GM12878 (cell line): ENCODE measurements around the gene TRIM42. TPM values are rescaled to one million over a fixed set of nuclear protein-coding genes. Genes with fewer than 3 reads are reported as not detected.

Experiments used
- ATAC-seq: fragments of 200-7000 bp; cut with Tn5 transposase; 3 replicates; pipeline ENCODE4 v1.9.1; 2020; ENCODE audit warnings: mild to moderate bottlenecking, moderate library complexity
- BruUV-seq: library from RNA; stranded (reverse); fragments of 400-500 nt; replicated peaks from 2 replicates; lab custom pipeline; 2021; lab: Mats Ljungman, UMichigan
- CTCF ChIA-PET: fragments of 300-600 bp; sonication (Branson Sonifier 250); formaldehyde crosslinking; extraction: SDS; loops from one replicate; lab custom pipeline; 2021; ENCODE audit warnings: inconsistent platforms; lab: Yijun Ruan, JAX
- POLR2A ChIA-PET: fragments of 350-600 bp; formaldehyde crosslinking; extraction: SDS; loops from one replicate; lab custom pipeline; 2021; ENCODE audit warnings: inconsistent platforms; lab: Charles Lee
- RAD21 ChIA-PET: fragments of 300-600 bp; sonication (Branson Sonifier 250); formaldehyde crosslinking; loops from one replicate; lab custom pipeline; 2023; ENCODE audit warnings: antibody characterized with exemption; ENCODE audit not compliant: unreplicated experiment; lab: Charles Lee
- SMC1A ChIA-PET: fragments of 300-600 bp; sonication (Branson Sonifier 250); formaldehyde crosslinking; loops from one replicate; lab custom pipeline; 2023; ENCODE audit not compliant: unreplicated experiment, uncharacterized antibody; lab: Charles Lee
- DNase-seq: peaks from one replicate; pipeline ENCODE4 v3.0.0-alpha.2; 2011; ENCODE audit warnings: low read depth, low spot score
- FAIRE-seq: peaks from 3 replicates; lab custom pipeline; 2011; peaks lifted over from hg19 to GRCh38; lab: Jason Lieb, UNC
- H2AFZ ChIP-seq: 2 replicates; pipeline ENCODE4 v1.6.0; 2011; ENCODE audit warnings: low read depth, low read length, control low read depth; ENCODE audit not compliant: control insufficient read depth
- H3K27ac ChIP-seq: 2 replicates; pipeline ENCODE4 v1.5.1; 2011; ENCODE audit warnings: control low read depth; ENCODE audit not compliant: control insufficient read depth, insufficient read depth
- H3K27me3 ChIP-seq, 2 experiments: replicated peaks in 1 of 2; 2 replicates each; pipeline versions ENCODE4 v1.6.0 to v1.6.1; 2011; ENCODE audit warnings: low read length in 1 of 2; ENCODE audit not compliant: control insufficient read depth in 2 of 2, insufficient read depth in 2 of 2
- H3K36me3 ChIP-seq, 2 experiments: 2 replicates each; pipeline ENCODE4 v1.5.1; 2011; ENCODE audit warnings: low read length in 1 of 2; ENCODE audit not compliant: control insufficient read depth in 2 of 2, insufficient read depth in 2 of 2
- H3K4me1 ChIP-seq: 2 replicates; pipeline ENCODE4 v1.6.1; 2011; ENCODE audit warnings: mild to moderate bottlenecking, low read length, moderate library complexity, mixed read lengths; ENCODE audit not compliant: control insufficient read depth, insufficient read depth
- H3K4me2 ChIP-seq: 2 replicates; pipeline ENCODE4 v1.6.0; 2011; ENCODE audit warnings: control low read depth; ENCODE audit not compliant: control insufficient read depth, insufficient read depth
- H3K4me3 ChIP-seq: fragments of 200-600 bp; sonication (generic); 2 replicates; pipeline ENCODE4 v1.5.1; 2016
- H3K79me2 ChIP-seq: 2 replicates; pipeline ENCODE4 v1.6.0; 2011; ENCODE audit warnings: low read length; ENCODE audit not compliant: control insufficient read depth, insufficient read depth
- H3K9ac ChIP-seq: 2 replicates; pipeline ENCODE4 v1.8.0; 2011; ENCODE audit warnings: low read length, control low read depth, mixed read lengths; ENCODE audit not compliant: control insufficient read depth, insufficient read depth
- H3K9me3 ChIP-seq: replicated peaks from 3 replicates; pipeline ENCODE4 v1.5.1; 2011; ENCODE audit warnings: mild to moderate bottlenecking, low read length; ENCODE audit not compliant: control insufficient read depth, insufficient read depth
- H4K20me1 ChIP-seq: 2 replicates; pipeline ENCODE4 v1.6.0; 2011; ENCODE audit not compliant: control insufficient read depth, insufficient read depth
- CBX5 ChIP-seq: sonication (generic); IDR thresholded peaks from 2 replicates; pipeline ENCODE4 v1.6.1; 2016; ENCODE audit warnings: low read depth, moderate library complexity, mild to moderate bottlenecking, inconsistent platforms
- HDGF ChIP-seq: fragments of 450-650 bp; IDR thresholded peaks from 2 replicates; pipeline ENCODE4 v1.6.1; 2016; ENCODE audit warnings: antibody characterized with exemption
- RAD21 ChIP-seq: IDR thresholded peaks from 2 replicates; pipeline ENCODE4 v1.6.1; 2011; ENCODE audit warnings: mild to moderate bottlenecking, low read depth, low read length, moderate library complexity; ENCODE audit not compliant: insufficient read depth
- ZSCAN29 ChIP-seq: fragments of 450-650 bp; IDR thresholded peaks from 2 replicates; pipeline ENCODE4 v1.6.1; 2017; ENCODE audit warnings: mild to moderate bottlenecking, moderate library complexity
- WGBS: methylation state at CpG from one replicate; pipeline ENCODE4 v1.1.6; 2016; ENCODE audit warnings: low lambda C conversion rate; ENCODE audit not compliant: insufficient replicate concordance, insufficient coverage; ENCODE audit errors: missing lambda C conversion rate; 5-methylcytosine and 5-hydroxymethylcytosine counted together
- in situ Hi-C: fragments of 300-500 bp; cut with MboI; formaldehyde crosslinking; loops from 9 replicates; pipeline ENCODE4 v1.14.3; 2018; ENCODE audit warnings: mixed read lengths
- intact Hi-C: fragments of 100-400 bp; cut with micrococcal nuclease; formaldehyde crosslinking; loops from one replicate; pipeline ENCODE4 v1.14.2; 2022; ENCODE audit not compliant: unreplicated experiment
- polyA plus RNA-seq, 11 experiments: library from polyadenylated mRNA; depleted of rRNA in 4 of 11; unstranded in 6 of 11; stranded (reverse) in 5 of 11; fragments of >200 nt; fragmentation: Nextera tagmentation in 4 of 11; fragmentation: Illumina TruSeq in 1 of 11; extraction: Ambion mirVana in 4 of 11; extraction: Trizol in 1 of 11; gene quantifications; 1 replicate in 1 of 11; 2 replicates in 10 of 11; pipeline versions ENCODE4 v1.2.1 to v1.2.3, GENCODE V29; 2011 to 2016; ENCODE audit warnings: inconsistent platforms in 2 of 11, missing spikeins in 2 of 11, low read depth in 1 of 11
- total RNA-seq, 4 experiments: library from RNA; depleted of rRNA in 3 of 4; stranded (reverse); fragments of >200 nt in 3 of 4; fragmentation: Illumina TruSeq in 1 of 4; extraction: Trizol in 1 of 4; gene quantifications; 2 replicates each; pipeline versions ENCODE4 v1.2.1 to v1.2.3, GENCODE V29; 2013 to 2021
- TF ChIP-seq, protein P1 (sequence below): IDR thresholded peaks from 2 replicates; pipeline ENCODE4 v1.6.1; 2012; ENCODE audit warnings: low read length, inconsistent platforms
- TF ChIP-seq, protein P2 (sequence below): IDR thresholded peaks from 2 replicates; pipeline ENCODE4 v1.6.1; 2012; ENCODE audit warnings: improper control_type of control experiment, low read depth, low read length; ENCODE audit not compliant: insufficient replicate concordance

TRIM42 gene
- total and polyA plus RNA-seq, 10 of the 15 experiments (the other 5 are each of a cell fraction or from before 2014, with no cell fraction given): 0.03 TPM; not detected in 9

DNA sequence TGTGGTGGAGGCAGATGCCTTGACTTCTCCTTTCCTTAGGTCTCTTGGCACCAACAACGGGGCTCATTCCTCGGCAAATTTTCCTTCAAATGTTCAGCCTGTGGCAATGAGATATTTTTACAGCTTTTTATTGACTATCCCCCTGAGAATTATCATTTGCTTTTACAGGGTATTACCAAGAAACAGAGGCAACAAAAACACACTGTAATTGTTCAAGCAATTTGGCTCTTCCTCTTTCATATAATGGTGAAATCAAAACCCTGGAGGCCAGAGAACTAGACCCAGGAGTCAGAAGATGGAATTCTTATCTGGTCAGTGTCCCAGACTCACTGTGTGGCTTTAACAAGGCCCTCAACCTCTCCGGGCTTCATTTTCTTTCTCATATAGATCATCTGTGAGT lies 40.1 kb downstream of the TRIM42 start:
- Histone ChIP-seq H2AFZ (no peak overlapping the region), H3K27me3 (no peaks in the 10 kb centered on the region), H4K20me1 (no peaks in the 10 kb centered on the region), H3K9ac (no peak overlapping the region), H3K9me3 (no peaks in the 10 kb centered on the region; the same call in 2 of the 3 replicates), H3K4me2 (no peak overlapping the region), H3K4me1 (0 out of 2 replicates have a peak, but pooled peaks cover 4% of the 10 kb centered on the region), H3K79me2 (no peaks in the 10 kb centered on the region), H3K36me3 (no peaks in the 10 kb centered on the region), H3K4me3 (no peak overlapping the region), H3K27ac (no peak overlapping the region)
- ChIA-PET RAD21 (no interaction called here), SMC1A (interaction anchor here (1.0 kb wide), 1 partner anchor 8 kb away, joined by 3 read pairs; no protein-coding TSS in a partner anchor), POLR2A (no interaction called here), CTCF (no interaction called here)
- in situ Hi-C loops: no loop called here
- intact Hi-C loops: no loop called here
- DNase-seq: no peak
- no TSS peak for BruUV-seq
- no peak for FAIRE-seq
- TF ChIP-seq, protein P1, sequence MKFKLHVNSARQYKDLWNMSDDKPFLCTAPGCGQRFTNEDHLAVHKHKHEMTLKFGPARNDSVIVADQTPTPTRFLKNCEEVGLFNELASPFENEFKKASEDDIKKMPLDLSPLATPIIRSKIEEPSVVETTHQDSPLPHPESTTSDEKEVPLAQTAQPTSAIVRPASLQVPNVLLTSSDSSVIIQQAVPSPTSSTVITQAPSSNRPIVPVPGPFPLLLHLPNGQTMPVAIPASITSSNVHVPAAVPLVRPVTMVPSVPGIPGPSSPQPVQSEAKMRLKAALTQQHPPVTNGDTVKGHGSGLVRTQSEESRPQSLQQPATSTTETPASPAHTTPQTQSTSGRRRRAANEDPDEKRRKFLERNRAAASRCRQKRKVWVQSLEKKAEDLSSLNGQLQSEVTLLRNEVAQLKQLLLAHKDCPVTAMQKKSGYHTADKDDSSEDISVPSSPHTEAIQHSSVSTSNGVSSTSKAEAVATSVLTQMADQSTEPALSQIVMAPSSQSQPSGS: no peak
- TF ChIP-seq HDGF: no peak
- WGBS: 29% methylated on average over 3 of the region's 3 CpGs
- ATAC-seq: no peak

DNA sequence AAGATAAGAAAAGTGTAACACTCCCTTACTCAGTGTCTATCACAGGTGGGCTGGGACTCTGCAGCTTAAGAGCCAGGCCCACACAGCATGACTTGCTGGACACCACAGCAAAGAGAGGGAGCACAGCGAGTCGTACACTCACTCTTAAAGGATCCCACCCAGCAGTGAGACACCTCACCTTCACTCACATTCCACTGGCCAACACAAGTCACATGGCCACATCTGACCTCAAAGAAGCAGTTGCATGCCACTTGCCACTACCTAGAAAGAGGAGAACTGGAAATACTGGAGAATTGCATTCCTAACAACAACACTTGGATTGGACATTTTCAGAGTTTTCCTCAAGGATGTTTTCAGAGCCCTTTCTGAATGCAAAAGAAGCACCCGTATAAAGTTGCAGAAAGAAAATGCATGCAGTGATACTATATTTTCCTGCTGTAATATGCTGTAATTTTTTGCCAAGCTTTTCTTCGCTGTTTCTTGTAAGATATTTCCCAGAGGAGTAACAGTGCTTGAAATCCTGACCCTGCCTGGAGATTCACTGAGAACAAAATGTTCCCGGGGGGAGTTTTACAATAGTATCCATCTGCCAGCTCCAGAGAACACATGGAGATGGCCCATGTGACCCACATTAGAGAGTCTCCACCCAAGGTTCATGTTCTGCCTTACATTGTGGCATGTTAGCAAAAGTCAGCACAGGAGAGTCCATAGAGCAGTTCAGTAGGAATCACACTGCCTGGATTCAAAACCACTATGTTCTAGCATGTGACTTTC lies 42.2 kb downstream of the TRIM42 start:
- ATAC-seq (no peak), DNase-seq (no peak), FAIRE-seq (no peak)
- ChIA-PET CTCF (interaction anchor here (1.1 kb wide), 1 partner anchor 15 kb away, joined by 3 read pairs; no protein-coding TSS in a partner anchor), RAD21 (no interaction called here), POLR2A (no interaction called here), SMC1A (interaction anchor here (1.3 kb wide), 1 partner anchor 8 kb away, joined by 6 read pairs; no protein-coding TSS in a partner anchor)
- Histone ChIP-seq H3K79me2 (no peaks in the 10 kb centered on the region), H3K36me3 (no peaks in the 10 kb centered on the region), H3K4me2 (no peak overlapping the region), H3K27ac (no peak overlapping the region), H3K27me3 (no peaks in the 10 kb centered on the region), H2AFZ (no peak overlapping the region), H3K4me1 (peaks cover 7% of the 10 kb centered on the region; the same call in 1 of the 2 replicates), H3K4me3 (no peak overlapping the region), H3K9me3 (no peaks in the 10 kb centered on the region; the same call in 2 of the 3 replicates), H3K9ac (no peak overlapping the region), H4K20me1 (no peaks in the 10 kb centered on the region)
- intact Hi-C loops (no loop called here), in situ Hi-C loops (no loop called here)
- BruUV-seq: no TSS peak
- 29% methylated on average over 5 of the region's 5 CpGs for WGBS
- TF ChIP-seq, protein P2, sequence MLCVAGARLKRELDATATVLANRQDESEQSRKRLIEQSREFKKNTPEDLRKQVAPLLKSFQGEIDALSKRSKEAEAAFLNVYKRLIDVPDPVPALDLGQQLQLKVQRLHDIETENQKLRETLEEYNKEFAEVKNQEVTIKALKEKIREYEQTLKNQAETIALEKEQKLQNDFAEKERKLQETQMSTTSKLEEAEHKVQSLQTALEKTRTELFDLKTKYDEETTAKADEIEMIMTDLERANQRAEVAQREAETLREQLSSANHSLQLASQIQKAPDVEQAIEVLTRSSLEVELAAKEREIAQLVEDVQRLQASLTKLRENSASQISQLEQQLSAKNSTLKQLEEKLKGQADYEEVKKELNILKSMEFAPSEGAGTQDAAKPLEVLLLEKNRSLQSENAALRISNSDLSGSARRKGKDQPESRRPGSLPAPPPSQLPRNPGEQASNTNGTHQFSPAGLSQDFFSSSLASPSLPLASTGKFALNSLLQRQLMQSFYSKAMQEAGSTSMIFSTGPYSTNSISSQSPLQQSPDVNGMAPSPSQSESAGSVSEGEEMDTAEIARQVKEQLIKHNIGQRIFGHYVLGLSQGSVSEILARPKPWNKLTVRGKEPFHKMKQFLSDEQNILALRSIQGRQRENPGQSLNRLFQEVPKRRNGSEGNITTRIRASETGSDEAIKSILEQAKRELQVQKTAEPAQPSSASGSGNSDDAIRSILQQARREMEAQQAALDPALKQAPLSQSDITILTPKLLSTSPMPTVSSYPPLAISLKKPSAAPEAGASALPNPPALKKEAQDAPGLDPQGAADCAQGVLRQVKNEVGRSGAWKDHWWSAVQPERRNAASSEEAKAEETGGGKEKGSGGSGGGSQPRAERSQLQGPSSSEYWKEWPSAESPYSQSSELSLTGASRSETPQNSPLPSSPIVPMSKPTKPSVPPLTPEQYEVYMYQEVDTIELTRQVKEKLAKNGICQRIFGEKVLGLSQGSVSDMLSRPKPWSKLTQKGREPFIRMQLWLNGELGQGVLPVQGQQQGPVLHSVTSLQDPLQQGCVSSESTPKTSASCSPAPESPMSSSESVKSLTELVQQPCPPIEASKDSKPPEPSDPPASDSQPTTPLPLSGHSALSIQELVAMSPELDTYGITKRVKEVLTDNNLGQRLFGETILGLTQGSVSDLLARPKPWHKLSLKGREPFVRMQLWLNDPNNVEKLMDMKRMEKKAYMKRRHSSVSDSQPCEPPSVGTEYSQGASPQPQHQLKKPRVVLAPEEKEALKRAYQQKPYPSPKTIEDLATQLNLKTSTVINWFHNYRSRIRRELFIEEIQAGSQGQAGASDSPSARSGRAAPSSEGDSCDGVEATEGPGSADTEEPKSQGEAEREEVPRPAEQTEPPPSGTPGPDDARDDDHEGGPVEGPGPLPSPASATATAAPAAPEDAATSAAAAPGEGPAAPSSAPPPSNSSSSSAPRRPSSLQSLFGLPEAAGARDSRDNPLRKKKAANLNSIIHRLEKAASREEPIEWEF: no peak
- no peak for TF ChIP-seq CBX5
- no peak for TF ChIP-seq RAD21
- no peak for TF ChIP-seq ZSCAN29
